ENCODE results near the gene CSF3R. TPM values are rescaled to one million over a fixed set of nuclear protein-coding genes. Genes with fewer than 3 reads are reported as not detected.

The CSF3R gene
- total RNA-seq, 3 donors from 2014 or later = 17.3 to 54.2 (median 28.8) TPM

DNA sequence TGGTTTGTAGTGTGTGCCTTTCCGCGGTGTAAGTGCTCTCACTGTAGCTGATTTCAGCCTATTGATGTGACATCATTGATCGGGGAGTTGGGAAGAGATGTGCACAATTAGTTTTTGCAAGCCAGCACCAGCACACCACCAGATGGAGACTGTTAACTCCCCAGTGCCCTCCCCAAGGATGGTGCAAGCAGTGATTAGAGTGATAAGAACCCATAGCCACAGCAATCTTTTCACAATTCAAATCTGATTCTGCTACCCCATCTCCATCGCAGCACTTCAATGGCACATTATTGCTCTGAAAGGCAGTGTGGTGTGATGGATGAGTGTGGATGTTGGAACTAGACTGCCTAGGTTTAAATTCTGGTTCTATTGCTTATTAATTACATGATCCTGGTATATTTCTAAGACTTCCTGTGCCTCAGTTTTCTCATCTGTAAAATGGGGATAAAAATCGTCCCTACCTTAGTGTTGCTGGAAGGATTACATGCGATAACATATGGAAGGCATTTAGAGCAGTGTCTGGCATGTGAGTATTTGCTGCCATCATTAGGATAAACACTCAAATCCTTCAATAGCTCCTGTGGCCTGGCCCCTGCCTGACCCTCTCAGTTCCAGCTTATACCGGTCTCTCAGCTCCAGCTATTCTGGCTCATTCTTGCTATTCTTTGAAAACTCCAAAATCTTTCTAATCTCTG, 6.7 kb downstream of the CSF3R start:
- TF ChIP-seq POLR2A (IDR thresholded peaks at IDR 0.05) = no peak
- TF ChIP-seq, protein P1, sequence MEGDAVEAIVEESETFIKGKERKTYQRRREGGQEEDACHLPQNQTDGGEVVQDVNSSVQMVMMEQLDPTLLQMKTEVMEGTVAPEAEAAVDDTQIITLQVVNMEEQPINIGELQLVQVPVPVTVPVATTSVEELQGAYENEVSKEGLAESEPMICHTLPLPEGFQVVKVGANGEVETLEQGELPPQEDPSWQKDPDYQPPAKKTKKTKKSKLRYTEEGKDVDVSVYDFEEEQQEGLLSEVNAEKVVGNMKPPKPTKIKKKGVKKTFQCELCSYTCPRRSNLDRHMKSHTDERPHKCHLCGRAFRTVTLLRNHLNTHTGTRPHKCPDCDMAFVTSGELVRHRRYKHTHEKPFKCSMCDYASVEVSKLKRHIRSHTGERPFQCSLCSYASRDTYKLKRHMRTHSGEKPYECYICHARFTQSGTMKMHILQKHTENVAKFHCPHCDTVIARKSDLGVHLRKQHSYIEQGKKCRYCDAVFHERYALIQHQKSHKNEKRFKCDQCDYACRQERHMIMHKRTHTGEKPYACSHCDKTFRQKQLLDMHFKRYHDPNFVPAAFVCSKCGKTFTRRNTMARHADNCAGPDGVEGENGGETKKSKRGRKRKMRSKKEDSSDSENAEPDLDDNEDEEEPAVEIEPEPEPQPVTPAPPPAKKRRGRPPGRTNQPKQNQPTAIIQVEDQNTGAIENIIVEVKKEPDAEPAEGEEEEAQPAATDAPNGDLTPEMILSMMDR (IDR thresholded peaks at IDR 0.05) = no peak
- TF ChIP-seq POLR2AphosphoS5 (IDR thresholded peaks at IDR 0.05) = no peak
- no peak for DNase-seq (ENCODE audit: low spot score in 2 of 2)
- H3K4me1 ChIP-seq = no peaks in the 10 kb centered on the region
- no peak overlapping the region for H3K27ac ChIP-seq
- H3K27me3 ChIP-seq = no peaks in the 10 kb centered on the region
- no peaks in the 10 kb centered on the region for H3K36me3 ChIP-seq
- no peaks in the 10 kb centered on the region for H3K9me3 ChIP-seq
- intact Hi-C loops (cut with DNase I; ENCODE audit: low total_unique reads) = no loop called here
- H3K4me3 ChIP-seq = no peak overlapping the region

DNA sequence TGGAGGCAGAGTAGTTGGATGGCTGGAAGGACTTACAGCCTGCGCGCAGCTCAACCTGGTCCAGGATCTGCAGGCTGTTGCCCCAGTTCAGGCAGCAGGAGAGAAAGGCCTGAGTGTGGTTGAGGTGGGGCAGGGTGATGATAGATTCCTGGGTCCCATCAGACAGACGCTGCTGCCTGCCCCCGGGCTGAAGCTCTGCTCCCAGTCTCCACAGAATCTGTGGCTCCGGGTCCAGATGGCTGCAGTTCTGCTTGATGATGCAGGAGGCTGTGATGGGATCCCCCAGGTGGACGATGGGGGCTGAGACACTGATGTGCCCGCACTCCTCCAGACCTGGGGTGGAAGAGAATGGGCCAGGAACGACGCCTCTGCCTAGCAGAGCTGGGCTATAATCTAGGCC, 7.4 kb downstream of the CSF3R start:
- Histone ChIP-seq H3K4me3 (no peak overlapping the region), H3K36me3 (no peaks in the 10 kb centered on the region), H3K9me3 (no peaks in the 10 kb centered on the region), H3K4me1 (no peaks in the 10 kb centered on the region), H3K27me3 (no peaks in the 10 kb centered on the region), H3K27ac (no peak overlapping the region)
- intact Hi-C loops (cut with DNase I; ENCODE audit: low total_unique reads) = no loop called here
- TF ChIP-seq POLR2A (IDR thresholded peaks at IDR 0.05) (no peak), POLR2AphosphoS5 (IDR thresholded peaks at IDR 0.05) (no peak)
- TF ChIP-seq, protein P1 (IDR thresholded peaks at IDR 0.05) = no peak
- DNase-seq (ENCODE audit: low spot score in 2 of 2) = no peak

DNA sequence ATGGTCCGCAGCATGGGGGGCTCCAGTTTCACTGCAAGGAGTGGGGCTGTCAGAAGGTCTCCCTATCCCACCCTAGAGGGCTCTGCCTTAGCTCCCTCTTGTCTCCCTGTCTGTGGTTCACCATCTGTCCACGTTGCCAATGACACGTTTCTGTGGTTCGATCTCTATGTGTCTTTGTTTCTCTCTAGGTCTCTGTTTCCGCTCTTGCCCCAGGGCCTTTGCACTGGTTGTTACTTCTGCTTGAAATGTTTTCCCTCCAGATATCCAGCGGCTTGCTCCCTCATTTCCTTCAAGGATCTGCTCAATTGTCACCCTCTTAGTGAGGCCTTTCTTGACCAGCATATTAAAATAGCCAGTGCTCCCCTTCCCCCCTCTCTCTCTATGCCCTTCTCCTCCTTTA, 10.1 kb downstream of the CSF3R start:
- Histone ChIP-seq H3K4me1 (no peaks in the 10 kb centered on the region), H3K27me3 (no peaks in the 10 kb centered on the region), H3K27ac (no peak overlapping the region), H3K4me3 (no peak overlapping the region), H3K36me3 (no peaks in the 10 kb centered on the region), H3K9me3 (no peaks in the 10 kb centered on the region)
- intact Hi-C loops (cut with DNase I; ENCODE audit: low total_unique reads) = no loop called here
- TF ChIP-seq POLR2A (IDR thresholded peaks at IDR 0.05) = no peak
- no peak for TF ChIP-seq POLR2AphosphoS5 (IDR thresholded peaks at IDR 0.05)
- TF ChIP-seq, protein P1 (IDR thresholded peaks at IDR 0.05) = no peak
- no peak for DNase-seq (ENCODE audit: low spot score in 2 of 2)

DNA sequence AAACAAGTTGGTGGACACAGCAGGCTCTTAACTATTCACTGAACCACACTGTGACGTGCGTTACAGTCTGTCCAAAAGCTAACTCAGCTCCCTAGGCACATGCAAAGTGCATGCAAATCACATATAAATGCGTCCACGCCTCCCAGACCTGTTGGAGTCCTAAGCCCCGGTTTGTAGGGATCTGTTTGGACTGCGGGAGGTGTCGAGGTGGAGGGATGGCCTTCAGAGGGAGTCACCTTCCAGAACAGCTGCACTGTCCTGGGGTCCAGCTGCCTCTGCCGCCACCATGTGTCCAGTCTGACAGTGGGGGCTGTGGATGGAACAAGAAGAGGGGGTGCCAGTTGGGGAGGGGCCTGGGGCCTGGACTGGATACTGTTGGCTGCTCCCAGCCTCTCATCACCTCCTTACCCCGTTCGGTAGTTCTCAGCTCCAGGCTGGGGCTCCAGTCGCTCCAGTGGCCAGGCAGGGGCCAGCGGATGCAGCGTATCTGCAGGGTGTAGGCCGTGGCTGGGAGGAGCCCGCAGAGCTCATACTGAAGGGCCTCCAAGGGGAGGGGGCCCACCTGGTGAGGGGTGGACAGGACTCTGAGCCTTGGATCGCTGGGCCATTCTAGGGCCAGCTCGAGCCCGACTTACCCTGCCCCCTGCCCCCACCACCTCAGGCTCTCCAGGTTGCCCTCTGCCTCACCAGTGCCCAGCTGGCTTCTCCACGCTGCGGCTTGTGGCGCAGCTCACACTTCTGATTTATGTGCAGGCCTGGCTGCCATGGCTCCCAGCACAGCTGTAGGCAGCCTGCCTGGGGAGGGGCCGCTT, 10.7 kb downstream of the CSF3R start:
- no peak for DNase-seq (ENCODE audit: low spot score in 2 of 2)
- H3K27me3 ChIP-seq = no peaks in the 10 kb centered on the region
- no peaks in the 10 kb centered on the region for H3K9me3 ChIP-seq
- H3K4me1 ChIP-seq = no peaks in the 10 kb centered on the region
- H3K4me3 ChIP-seq = no peak overlapping the region
- intact Hi-C loops (cut with DNase I; ENCODE audit: low total_unique reads) = no loop called here
- H3K36me3 ChIP-seq = no peaks in the 10 kb centered on the region
- no peak overlapping the region for H3K27ac ChIP-seq
- TF ChIP-seq, protein P1 (IDR thresholded peaks at IDR 0.05) = no peak
- TF ChIP-seq POLR2AphosphoS5 (IDR thresholded peaks at IDR 0.05) (no peak), POLR2A (IDR thresholded peaks at IDR 0.05) (no peak)

DNA sequence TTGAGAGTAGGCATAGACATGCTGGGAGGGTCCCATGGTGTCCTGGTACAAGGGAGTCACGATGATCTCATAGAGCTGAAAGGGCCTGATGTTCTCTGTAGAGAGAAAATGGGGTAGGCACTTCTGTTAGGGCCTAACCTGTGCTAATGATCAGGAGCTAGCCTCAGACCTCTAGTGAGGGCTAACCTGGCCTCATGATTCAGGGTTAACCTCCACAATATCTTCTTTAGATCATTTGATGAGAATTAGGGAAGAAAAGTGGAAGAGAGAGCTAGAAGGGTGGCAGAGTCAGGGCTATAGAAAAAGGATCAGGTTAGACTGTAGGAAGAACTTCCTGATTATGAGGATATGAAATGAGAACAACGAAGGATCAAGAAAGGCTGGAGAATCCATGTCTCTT, 13.6 kb downstream of the CSF3R start:
- no peaks in the 10 kb centered on the region for H3K9me3 ChIP-seq
- intact Hi-C loops (cut with DNase I; ENCODE audit: low total_unique reads) = no loop called here
- peaks cover 0 to 5% of the 10 kb centered on the region in 2 donors for H3K4me1 ChIP-seq
- H3K36me3 ChIP-seq = no peaks in the 10 kb centered on the region
- no peak for DNase-seq (ENCODE audit: low spot score in 2 of 2)
- TF ChIP-seq POLR2AphosphoS5 (IDR thresholded peaks at IDR 0.05) (no peak), POLR2A (IDR thresholded peaks at IDR 0.05) (no peak)
- TF ChIP-seq, protein P1 (IDR thresholded peaks at IDR 0.05) = no peak
- no peak overlapping the region for H3K4me3 ChIP-seq
- H3K27ac ChIP-seq = no peak overlapping the region
- no peaks in the 10 kb centered on the region for H3K27me3 ChIP-seq

Data from breast epithelium (tissue), 4 donors.